Stomach (tissue), 4 donors: ENCODE data around the gene FMN2.

Experiments used
- CTCF ChIP-seq, 7 experiments: fragments of 450-650 bp in 4 of 7; fragments of 200-600 bp in 3 of 7; sonication (generic) in 3 of 7; IDR thresholded peaks; one replicate each; pipeline ENCODE4 v1.5.1; 2016 to 2019; ENCODE audit warnings: antibody characterized with exemption in 7 of 7, control low read depth in 2 of 7, mild to moderate bottlenecking in 1 of 7
- EP300 ChIP-seq: sonication (generic); formaldehyde crosslinking; IDR thresholded peaks from one replicate; pipeline ENCODE4 v1.6.1; 2017; ENCODE audit warnings: antibody characterized with exemption

- no peak for TF ChIP-seq CTCF (IDR thresholded peaks at IDR 0.05)
- no peak for TF ChIP-seq EP300
Observed at GRCh38 chr1:240114222-240114621, 22.5 kb downstream of the FMN2 start.
